SIG-M5 (cell line): ENCODE results near the gene TWIST2.

Source experiments
- DNase-seq: peaks from one replicate; lab custom pipeline; 2025; lab: John Stamatoyannopoulos, UW

Gene TWIST2

DNA sequence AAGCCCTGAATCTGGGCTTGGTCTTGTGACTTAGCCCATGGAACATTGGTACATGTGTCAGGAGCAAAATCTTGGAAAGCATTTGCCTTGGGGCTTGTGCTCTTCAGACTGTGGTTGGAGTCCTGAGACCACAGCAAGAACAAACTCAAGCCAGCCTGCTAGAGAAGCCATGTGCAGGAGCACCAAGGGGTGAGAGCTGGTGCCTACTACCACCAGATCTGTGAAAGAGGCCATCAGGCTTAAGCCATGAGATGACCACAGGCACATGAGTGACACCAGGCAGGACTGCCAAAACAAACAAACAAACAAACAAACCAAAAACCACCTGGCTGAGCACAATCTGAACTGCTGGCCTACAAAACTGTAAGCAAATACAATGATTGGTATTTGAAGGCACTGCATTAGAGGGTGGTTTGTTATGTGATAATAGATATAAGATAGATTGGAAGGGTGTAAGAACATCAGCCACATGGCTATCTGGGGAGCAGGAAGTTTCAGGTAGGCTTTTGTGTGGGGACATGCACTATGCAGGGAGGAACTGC lies 9.0 kb upstream of the TWIST2 start:
- no peak for DNase-seq

- no peak for DNase-seq
Measured at GRCh38 chr2:238839428-238839827, 8.5 kb upstream of the TWIST2 start.

DNA sequence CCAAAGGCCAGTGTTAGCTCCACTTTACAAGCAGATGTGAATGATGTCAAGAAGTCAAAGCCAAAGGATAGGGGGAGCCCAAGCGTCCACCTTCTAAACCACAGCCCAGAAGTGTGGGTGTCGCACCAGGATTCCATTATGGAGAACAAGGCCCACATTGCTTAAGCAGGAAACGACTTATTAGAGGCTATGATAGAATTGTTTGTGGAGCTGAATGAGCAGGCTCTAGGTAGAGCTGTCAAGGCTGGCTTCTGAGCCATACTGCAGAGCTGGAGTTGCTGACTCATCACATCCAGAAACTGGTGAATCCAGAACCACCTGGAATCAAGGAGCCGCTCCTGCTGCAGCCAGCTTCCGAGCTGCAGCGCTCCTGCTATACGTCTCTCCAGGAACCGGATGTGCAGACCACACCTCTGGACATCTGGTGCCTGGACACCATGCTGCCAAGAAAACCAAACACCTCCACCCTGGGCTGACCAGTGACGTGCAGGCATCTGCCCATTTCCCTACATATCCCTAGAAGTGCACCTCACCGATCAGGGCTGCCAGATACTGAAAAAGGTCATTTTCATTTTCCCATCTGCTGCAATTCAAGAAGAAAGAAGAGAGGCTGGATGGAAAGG lies 6.2 kb upstream of the TWIST2 start:
- DNase-seq, result no peak

DNA sequence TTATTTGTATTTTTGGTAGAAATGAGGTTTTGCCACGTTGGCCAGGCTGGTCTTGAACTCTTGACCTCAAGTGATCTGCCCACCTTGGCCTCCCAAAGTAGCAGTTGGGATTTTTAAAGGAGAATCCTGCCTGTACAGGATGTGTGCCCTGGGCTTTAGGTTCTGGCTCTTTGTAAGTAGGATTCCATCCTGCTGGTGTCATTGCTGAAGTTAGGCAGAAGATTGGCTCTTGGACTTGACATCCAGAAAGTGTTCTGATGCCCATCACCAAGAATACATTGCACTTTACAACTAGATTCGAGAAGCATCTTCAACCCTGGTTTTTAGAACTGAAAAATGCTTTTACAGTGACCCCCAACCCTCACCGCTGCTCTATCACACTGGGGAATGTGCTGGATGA lies 4.4 kb upstream of the TWIST2 start:
- DNase-seq, result no peak

DNA sequence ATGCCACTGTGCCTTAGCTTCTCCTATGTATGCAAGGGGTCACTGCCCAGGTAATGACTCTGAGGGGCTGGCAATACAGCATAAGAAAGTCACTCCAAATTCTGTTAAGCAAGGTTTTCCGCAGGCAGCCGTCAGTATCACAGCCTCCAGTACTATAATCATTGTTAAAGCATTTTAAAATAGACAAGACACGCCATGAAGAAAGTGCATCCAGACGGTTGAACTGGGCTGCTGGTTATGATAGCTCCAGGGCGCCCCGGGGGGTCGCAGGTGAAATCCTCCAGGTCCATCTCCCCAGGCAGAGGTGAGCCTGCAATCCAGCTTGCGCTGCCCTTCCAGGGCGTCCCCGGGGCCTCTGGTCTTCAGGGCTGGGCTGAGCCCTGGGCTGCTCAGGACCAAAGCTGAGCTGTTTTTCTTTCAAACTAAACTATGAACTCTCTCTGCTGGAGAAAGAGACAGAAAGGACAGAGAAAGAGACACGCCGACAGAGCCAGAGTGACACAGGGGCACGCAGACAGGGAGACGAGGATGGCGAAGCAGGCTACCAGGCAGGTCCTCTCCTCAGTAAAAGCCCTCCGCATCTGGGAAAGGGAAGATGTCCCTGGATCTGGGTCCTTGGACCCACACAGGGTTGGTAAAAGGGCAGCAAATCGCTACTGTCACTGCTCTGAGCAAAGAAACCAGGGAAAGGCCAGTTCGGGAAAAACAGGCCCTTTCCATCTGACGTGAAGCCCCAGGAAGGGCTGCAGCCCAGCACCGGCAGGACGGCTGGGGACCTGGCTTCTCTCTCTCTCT lies 2.1 kb upstream of the TWIST2 start:
- no peak for DNase-seq

DNA sequence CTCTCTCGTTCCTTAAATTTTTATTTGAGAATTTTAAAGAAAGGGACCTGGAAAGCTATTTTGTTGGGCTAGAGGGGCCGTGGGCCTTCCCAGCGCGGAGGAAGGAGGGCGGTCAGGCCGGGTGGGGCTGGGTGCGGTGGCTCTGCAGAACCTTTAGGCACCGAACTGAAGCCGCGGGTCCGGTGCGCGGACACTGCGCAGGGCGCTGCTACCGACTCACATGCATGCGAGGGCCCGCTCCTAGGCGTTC lies 1.6 kb upstream of the TWIST2 start:
- no peak for DNase-seq

- DNase-seq, result no peak
Measured at GRCh38 chr2:238846628-238847418, 1.1 kb upstream of the TWIST2 start.

- DNase-seq, result no peak
Measured at GRCh38 chr2:238847419-238847801, 475 bp upstream of the TWIST2 start.

DNA sequence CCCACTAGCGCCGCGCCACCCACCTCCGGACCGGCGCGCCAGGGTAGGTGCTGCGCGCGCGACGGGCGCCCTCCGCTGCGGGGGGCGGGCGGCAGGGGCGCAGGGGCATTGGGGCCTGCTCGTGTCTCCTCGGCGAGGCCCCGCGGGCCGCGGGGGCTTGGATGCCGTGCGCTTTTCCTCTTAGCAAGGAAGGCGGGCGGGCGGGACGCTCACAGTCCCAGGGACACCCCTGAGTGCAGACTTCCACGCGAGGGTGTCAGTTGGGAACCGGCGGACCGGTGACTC lies 748 bp downstream of the TWIST2 start:
- no peak for DNase-seq

DNA sequence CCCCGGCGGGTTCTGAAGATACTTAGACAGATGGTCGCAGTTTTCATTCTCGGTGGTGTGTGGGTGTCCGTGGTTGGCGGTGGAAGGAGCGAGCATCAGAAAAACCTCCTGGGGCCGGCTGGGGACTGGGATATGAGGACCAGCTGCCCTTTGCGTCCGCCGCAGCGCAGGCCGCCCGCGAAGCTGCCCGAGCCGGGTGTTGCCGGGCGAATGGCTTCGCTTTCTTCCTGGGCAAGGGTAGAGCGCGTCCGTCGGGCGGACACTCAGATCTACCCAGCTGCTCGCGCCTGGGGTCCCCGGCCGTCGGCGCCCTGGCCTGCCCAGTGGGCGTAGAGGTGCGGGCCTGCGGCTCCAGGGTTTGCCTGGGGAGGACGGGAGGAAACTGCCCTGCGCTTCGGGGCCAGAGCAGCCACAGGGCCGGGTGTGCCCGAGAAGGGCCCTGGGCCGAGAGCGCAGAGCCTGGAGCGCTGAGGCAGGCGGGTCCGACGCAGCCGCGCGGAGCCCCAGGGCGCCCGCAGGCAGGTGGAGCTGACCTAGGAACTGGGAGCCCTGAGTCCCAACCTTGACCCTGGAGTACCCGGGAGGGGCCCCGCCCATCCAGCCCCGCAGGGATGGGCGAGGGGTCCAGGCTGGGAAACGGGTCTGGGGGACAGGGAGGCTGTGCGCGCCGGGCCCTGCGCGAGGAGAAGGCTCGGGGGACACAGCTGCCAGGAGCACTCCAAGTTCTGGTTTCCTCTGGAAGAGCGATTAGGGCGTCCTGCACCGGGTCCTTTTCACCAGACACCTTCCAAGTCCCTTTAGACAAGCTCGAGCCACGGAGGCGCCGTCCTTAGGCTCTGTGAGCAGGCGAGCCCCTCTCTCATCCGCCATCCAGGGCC lies 1.3 kb downstream of the TWIST2 start:
- DNase-seq, result no peak

DNA sequence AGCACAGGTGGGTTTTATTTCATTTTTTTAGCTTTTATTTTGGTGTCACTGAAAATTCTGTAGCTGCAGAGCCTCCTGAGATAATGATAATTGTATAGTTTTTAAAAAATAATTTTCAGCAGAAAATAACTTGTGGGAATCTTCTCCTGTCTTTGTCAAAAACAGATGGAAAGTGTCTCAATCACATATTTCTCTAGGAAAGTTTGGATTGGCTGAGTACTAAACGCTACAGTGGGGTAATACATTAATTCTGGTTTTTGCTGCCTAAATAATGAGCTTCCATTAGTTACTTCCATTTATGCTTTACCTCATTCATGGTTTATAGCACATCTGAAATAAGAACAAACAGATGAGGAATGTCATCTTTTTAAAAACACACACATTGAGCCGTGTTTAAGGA lies 2.2 kb downstream of the TWIST2 start:
- DNase-seq, result no peak

- no peak for DNase-seq
Measured at GRCh38 chr2:238851026-238851425, 3.1 kb downstream of the TWIST2 start.

DNA sequence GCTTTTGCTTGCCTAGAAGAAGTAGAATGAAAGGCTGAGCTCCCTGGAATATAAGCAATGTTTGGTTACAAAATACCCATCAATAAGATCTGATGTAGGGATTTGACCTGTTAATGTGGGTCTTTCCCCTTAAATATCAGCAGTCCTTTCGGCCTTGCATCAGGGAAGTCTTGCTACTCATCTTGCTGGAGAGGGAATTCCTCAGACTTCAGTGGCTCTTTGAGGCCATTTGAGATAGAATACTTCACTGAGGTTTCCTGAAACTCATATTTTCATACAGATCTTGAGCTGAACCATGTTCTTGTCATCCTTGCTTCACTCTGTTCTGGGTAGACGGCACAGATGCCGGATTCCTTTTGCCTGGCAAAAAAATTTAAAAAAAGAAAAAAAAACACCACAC lies 3.9 kb downstream of the TWIST2 start:
- DNase-seq, result no peak

- no peak for DNase-seq
Measured at GRCh38 chr2:238852206-238852869, 4.5 kb downstream of the TWIST2 start.

DNA sequence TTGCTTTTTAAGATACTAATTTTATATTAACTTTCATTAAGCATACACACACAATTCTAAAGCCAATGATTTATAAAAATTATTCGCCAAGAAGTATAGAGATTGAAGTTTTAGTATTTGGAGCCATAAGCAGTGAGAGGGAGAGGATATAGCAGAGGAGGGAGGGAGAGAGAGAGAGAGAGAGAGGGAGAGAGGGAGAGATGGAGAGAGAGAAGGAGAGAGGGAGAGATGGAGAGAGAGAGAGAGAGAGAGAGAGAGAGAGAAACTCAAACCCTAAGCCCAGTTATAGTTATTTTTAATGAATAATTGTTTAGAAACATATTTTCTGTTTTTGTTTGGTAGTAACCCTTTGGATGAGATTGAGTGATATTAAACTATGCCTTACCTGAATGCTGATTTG lies 5.3 kb downstream of the TWIST2 start:
- DNase-seq, result no peak

DNA sequence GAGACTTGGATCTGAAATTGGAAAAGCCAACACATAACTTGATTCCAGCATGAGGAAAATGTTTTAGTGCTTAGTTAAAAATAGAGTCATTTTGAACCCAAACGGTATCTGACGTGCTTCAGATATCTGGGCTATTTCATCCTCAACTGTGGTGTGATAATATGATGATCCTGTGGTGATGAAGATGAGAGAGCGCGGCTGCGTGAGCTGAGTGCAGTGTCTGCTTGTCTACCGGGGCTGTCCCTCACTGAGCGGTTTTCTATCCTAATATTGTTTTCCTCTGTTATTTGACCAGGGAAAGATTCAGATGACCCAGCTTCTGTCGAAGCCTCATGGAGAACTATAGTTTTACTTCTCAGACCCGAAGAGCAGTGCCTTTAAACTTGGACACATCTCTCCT lies 5.8 kb downstream of the TWIST2 start:
- no peak for DNase-seq

DNA sequence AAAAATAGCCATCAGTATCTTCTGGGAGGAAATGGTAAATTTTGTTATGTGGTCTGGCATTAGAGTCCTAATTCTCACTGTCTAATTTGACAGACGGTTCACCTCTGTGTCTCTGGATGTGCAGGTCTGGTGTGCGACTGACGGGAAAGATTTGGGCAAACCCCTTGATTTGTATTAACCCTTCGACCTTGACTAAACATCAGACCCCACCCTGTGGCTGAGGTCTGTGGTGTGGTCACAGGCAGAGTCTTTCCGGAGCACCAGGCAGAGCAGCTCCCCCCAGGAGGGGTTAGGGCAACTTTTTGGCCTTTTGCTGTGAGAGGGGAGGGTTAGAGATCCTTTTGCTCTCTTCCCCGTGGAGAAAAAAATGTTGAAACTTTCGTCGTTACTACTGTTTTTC lies 6.4 kb downstream of the TWIST2 start:
- no peak for DNase-seq

DNA sequence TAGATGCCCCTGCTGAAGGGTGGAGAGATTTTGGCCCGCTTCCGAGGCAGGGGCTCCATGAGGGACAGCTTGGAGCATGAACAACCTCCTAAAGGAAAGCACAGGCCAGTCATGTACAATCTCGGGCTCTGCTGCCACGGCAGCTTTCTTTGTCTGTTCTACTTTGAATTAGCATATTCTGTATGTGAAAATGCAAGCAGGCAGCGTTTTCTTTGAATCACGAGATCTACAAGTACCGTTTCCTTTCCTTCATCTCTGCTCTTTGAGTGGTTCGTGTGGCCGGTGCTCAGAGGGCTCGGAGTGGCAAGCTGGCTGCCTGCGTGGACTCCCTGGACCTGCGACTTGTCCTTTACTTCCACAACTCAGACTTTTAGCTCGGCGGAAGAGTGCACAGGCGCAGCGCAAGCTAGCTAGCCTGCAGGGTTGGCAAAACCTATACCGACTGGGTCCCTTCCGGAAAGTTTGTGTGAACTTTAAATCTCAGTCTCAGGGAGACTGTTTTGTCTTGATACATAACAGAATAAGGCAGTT lies 6.9 kb downstream of the TWIST2 start:
- DNase-seq, result no peak

- DNase-seq, result no peak
Measured at GRCh38 chr2:238855299-238855698, 7.4 kb downstream of the TWIST2 start.

- DNase-seq, result no peak
Measured at GRCh38 chr2:238855891-238856580, 8.2 kb downstream of the TWIST2 start.
